GM18519 (cell line): Measurements from ENCODE around the gene CACNB3.

ENCODE experiments used
- ATAC-seq: cut with Tn5 transposase; IDR thresholded peaks from one replicate; pipeline ENCODE4 v1.9.1; 2021; ENCODE audit warnings: mild to moderate bottlenecking, moderate library complexity; ENCODE audit not compliant: unreplicated experiment, low FRiP score

The CACNB3 gene

GRCh38 chr12:48787791-48788523 lies 30.3 kb upstream of the CACNB3 start:
- no peak for ATAC-seq

DNA sequence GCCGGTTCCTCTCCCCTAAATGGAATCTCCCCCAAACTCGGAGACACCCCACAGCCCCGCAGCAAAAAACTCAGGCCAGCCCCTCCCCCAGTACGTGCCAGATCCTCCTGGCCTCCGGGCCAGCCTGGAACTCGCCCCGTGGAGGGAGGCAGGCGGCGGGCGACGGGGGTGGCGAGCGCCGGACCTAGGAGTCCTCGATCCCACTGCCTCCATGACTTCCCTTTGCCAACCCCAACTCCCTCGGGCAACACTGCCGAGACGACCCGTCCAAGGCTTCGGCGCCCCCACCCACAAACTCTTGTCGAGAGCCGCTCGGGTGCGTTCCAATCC lies 29.8 kb upstream of the CACNB3 start:
- ATAC-seq, result no peak

DNA sequence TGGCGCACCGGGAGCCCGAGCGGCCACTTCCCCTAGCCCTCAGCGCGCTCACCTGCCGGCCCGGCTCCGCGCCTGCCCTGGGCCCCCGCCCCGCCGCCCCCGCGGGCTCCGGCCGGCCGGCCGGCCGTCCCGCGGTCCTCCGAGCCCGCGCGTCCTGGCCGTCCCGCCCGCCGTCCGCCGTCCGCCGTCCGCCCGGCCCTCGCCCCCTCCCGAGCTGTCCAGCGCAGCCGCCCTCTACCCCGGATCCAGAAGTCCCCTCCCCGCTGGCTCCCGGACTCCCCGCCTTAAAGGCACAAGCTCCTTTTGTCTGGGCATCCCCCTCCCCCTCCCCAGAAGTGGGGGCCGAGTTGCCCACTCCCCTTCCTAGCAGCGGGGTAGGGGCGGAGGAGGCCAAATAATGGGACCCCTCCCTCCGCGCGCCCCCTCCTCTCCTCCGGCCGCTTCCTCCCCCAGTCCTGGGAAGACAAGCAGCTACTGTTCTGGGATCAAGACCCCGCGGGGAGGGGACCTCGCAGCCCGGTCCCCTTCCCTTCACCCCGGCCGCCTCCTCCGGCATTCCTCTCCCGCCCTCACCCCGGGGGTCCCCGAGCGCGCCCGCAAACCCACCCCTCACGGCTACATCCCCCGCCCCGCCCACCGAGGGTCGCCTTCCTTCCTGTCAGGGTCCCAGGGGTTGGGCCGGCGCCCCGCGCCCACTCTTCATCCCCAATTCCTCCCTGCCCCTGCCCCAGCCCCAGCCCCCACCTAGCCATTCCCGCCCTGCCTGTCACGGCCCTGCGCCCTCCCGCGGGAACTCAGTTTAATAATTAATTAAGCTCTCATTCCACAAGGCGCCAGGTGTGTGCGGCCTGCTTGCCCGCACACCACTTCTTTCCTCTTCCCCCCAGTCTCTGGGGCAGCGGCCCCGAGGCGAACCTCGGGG lies 29.2 kb upstream of the CACNB3 start, which contains the start of gene ADCY6:
ADCY6 (minus strand) TSS at position 236 of the 922 bp plus-strand sequence. CDS start 5,655 bp downstream, outside the sequence.
- no peak for ATAC-seq

DNA sequence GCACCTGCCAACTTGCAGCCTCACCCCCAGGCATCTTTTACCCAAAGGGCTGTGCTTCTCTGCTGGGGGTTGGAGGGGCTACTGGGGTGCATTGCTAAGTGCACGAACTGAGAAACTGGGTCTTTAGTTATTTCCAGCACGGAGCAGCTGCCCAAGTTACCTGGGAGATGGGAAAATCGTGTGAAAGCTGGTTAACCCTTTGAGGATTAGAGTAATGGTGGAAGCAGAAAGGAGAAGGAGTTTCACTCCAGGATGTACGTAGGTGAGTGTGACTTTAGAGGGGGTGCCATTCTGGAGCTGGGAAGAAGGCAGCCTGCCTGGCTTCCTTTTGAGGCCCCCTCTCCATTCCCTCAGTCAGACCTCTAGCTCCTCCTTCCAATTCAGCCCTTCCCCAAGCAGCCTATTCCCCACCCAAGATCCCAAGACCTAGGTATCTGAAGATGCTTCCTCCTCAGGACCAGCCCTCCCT lies 28.4 kb upstream of the CACNB3 start:
- ATAC-seq, result no peak

- no peak for ATAC-seq
These were observed 24.6 kb upstream of the CACNB3 start for GRCh38 chr12:48793696-48794095.

DNA sequence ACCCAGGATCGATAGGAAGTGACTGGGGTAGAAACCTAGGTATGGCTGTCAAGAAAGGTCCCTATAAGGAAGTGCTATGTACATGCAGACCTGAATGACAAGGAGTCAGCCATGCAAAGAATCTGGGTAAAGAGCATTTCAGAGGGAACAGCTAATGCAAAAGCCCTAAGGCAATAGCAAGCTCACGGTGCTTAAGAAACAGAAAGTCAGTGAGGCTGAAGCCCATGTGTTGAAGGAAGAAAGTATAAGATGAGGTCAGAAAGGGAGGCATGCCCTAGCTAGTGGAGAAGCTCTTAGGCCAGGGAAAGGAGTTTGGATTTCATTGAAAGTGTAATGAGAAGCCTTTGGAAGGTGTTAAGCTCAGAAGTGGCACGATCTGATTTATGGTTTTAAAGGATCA lies 23.4 kb upstream of the CACNB3 start:
- ATAC-seq, result no peak

- ATAC-seq, result no peak
These were observed 22.5 kb upstream of the CACNB3 start for GRCh38 chr12:48795550-48796455.

GRCh38 chr12:48796976-48797375 lies 21.3 kb upstream of the CACNB3 start:
- no peak for ATAC-seq

- ATAC-seq, result no peak
These were observed 17.8 kb upstream of the CACNB3 start for GRCh38 chr12:48800457-48800856.

DNA sequence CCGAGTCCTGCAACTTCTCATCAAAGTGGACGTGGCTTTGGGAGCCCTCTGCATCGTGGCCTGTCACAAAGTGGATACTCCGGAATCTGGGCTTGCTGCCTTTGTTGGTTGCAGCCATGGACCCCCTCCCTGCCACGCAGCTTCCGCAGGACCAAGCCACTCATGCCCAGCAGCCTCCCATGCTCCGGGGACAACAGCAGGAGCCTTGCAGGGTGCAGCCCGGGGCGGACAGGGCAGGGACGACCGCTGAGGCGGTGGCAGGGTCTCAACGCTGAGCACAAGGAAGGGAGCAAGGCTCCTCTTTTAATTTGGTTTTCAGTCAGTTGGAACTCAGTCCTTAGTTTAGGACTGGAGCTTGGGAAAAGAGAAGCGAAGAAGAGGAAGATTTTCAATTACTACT lies 17.3 kb upstream of the CACNB3 start:
- ATAC-seq, result no peak

DNA sequence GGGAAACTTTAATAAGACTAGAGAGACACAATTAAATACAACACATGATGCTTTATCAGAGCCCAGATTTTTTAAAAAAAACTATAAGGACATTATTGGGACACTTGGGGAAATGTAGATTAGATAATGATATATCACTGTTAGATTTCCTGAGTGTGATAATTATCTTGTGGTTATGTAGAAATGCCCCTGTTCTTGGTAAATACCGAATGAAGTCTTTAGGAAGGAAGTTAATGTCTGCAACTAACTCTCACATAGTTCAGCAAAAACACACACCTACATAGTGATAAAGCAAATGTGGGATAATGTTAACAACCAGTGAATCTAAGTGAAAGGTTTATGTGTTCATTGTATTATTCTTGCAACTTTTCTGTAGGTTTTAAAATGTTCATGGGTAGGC lies 14.6 kb upstream of the CACNB3 start:
- ATAC-seq, result no peak

- no peak for ATAC-seq
These were observed 10.3 kb upstream of the CACNB3 start for GRCh38 chr12:48807981-48808380.

- no peak for ATAC-seq
These were observed 7.3 kb upstream of the CACNB3 start for GRCh38 chr12:48810903-48811431.

DNA sequence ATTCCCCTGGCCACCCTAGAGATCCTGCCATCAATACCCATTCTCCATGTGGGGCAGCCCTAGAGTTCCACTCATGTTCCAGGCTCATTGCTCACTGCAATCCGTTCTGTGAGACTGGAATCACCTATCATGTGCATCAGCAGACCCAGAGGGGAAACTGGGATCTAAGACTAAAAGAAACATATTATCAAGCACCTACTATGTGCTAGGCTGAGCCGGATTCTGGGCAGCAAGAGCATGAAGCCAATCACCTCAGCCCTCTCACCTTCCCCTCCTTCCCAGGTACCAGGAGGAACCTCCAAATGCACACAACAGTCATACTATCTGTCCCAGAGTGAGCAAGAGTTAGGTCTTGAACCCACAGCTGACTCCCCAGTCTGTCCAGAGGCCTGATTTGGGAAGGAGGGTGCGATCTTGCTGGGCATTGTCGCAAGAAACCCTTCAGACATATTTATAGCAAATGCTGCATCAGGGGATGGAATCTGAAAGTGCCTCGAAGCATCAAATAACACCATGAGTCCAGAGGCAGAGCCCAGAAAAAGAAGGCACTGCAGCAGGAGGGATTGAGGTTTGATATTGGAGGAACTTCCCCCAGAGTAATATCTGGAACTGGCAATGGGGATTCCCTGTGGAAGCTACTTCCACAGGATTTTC lies 6.7 kb upstream of the CACNB3 start:
- ATAC-seq, result no peak

DNA sequence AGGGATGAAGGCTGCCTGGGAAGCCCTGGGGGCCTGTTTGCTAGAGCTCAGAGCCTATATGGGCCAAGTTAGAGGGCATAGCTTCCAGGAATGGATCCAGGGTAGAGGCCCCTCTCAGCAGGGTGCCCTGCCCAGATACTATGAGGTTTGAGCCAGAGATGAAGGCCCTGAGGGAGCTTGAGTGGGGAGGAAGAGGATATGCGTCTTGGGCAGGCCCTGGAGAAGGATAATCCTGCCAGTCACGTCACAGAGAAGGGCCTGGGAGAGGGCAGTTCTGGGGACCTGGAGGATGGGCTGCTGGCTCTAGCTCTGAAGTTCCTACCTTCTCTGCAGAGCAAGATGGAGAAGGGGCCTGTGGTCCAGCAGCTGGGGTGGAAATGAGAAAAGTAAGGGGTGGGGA lies 5.9 kb upstream of the CACNB3 start:
- no peak for ATAC-seq

DNA sequence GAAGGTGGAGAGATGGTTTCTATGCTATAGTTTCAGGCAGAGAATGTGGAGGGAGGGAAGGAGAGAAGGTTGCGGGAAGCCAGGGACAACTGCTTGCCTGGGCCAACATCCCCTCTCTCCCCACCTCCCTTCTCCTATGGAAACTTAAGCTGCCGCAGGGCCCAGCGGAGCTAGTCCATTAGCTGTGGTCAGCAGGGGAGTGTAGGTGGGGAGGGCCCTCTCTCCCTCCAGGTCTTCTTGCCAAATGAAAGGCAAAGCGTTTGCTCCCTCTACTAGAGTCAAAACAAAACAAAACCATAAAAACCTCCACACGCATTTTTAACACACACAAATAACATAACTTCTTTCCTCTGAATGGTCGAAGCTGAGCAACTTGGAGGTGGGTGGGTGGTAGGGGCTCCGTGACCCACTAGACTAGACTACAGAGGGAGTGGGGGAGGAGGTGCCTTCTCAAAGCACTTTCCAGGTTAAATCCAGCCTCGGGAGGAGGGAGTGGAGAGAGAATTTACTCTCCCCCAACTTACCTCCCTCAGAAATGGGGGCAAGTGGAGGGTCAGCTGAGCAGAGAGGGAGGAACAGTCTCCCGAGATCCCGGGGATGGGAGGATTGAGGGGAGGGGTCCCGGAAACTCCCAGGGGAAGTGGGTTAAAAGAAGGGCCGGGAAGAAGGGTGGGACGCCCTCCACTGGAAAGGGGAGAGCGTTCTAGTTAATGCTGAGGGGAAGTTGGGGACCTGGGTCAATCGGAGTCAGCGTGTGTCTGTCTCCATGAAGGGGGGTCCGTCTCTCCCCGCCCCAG lies 4.6 kb upstream of the CACNB3 start:
- ATAC-seq, result no peak

DNA sequence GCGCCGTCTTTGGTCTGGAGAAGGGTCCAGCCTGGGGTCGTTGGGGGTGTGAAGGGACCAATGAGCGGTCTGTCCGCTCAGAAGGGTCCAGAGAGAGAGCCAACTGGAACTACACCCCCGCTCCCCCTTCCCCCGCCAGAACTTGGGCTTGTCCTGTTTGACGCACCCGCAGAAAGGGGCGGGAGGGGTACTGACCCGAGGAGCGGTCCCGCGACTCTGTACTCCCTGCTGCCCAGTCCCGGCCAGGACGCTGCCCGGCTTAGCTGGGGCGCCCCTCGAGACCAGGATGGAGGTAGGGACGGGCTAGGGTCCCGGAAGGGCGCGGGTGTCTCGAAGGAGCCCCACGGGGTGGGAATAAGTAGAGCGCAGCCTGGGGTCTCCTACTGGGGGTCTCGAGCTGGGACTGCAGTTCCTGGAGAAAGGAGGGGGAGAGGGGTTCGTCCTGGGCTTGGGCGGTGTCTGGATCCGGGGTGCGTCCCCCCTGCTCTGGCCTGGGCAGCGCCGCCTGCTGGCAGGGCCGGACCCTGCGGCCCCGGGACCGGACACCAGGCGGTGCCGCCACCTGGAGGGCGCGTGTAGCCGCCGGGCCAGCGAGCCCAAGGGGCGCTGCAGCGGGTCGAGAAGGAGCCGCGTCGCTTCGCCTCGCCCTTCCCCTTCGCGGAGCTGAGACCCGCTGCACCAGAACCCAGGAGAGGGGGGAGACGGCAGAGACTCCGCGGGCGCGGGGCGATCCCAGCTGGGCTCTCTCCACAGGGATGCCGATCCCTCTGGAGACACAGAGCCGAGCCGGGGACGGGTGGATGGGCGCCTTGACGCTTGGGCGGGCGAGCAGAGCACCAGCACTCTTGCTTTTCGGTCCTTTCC lies 3.8 kb upstream of the CACNB3 start:
- no peak for ATAC-seq
